Parathyroid adenoma (tissue), 2 donors: Measurements from ENCODE around the gene GCNT1.

ENCODE experiments used
- H2AFZ ChIP-seq: fragments of 300-600 bp; sonication (generic); one replicate; pipeline ENCODE4 v1.7.0; 2017; ENCODE audit warnings: antibody characterized with exemption, mild to moderate bottlenecking
- H3K27ac ChIP-seq: fragments of 300-600 bp; sonication (generic); one replicate; pipeline ENCODE4 v1.7.0; 2017
- H3K27me3 ChIP-seq: fragments of 300-600 bp; sonication (generic); one replicate; pipeline ENCODE4 v1.7.0; 2017; ENCODE audit warnings: low read length; ENCODE audit not compliant: control insufficient read depth, insufficient read depth
- H3K36me3 ChIP-seq: fragments of 300-600 bp; sonication (generic); one replicate; pipeline ENCODE4 v1.7.0; 2017; ENCODE audit warnings: low read length; ENCODE audit not compliant: control insufficient read depth, insufficient read depth
- H3K4me1 ChIP-seq: fragments of 300-600 bp; sonication (generic); one replicate; pipeline ENCODE4 v1.7.0; 2017; ENCODE audit warnings: control low read depth
- H3K4me2 ChIP-seq: fragments of 300-600 bp; sonication (generic); one replicate; pipeline ENCODE4 v1.7.0; 2017; ENCODE audit warnings: low read length
- H3K4me3 ChIP-seq: fragments of 300-600 bp; sonication (generic); one replicate; pipeline ENCODE4 v1.7.0; 2017; ENCODE audit warnings: low read depth, low read length
- H3K79me2 ChIP-seq: fragments of 300-600 bp; sonication (generic); one replicate; pipeline ENCODE4 v1.7.0; 2017; ENCODE audit warnings: control low read depth
- H3K9ac ChIP-seq: fragments of 300-600 bp; sonication (generic); one replicate; pipeline ENCODE4 v1.7.0; 2017; ENCODE audit warnings: mild to moderate bottlenecking
- H3K9me3 ChIP-seq: fragments of 300-600 bp; sonication (generic); one replicate; pipeline ENCODE4 v1.7.0; 2017; ENCODE audit warnings: low read length; ENCODE audit not compliant: control insufficient read depth
- CTCF ChIP-seq: fragments of 300-600 bp; sonication (generic); IDR thresholded peaks from one replicate; pipeline ENCODE4 v1.7.0; 2017; ENCODE audit warnings: antibody characterized with exemption, mild to moderate bottlenecking
- donor health status: primary hyperparathyroidism.

Gene GCNT1

GRCh38 chr9:76443887-76444286, 15.1 kb upstream of the GCNT1 start:
- Histone ChIP-seq H3K9me3 (no peaks in the 10 kb centered on the region), H3K27ac (peak overlapping the region; percentile 88), H3K36me3 (no peaks in the 10 kb centered on the region), H3K9ac (no peak overlapping the region), H3K4me3 (no peak overlapping the region), H3K4me2 (peak overlapping the region; percentile 3), H3K4me1 (peaks cover 29% of the 10 kb centered on the region), H3K79me2 (no peaks in the 10 kb centered on the region), H2AFZ (peak overlapping the region; percentile 72), H3K27me3 (no peaks in the 10 kb centered on the region)
- TF ChIP-seq CTCF: no peak

- Histone ChIP-seq H3K4me1 (peaks cover 29% of the 10 kb centered on the region), H3K36me3 (no peaks in the 10 kb centered on the region), H3K79me2 (no peaks in the 10 kb centered on the region), H3K9me3 (no peaks in the 10 kb centered on the region), H3K27me3 (no peaks in the 10 kb centered on the region), H3K27ac (peak overlapping the region; percentile 88), H3K9ac (no peak overlapping the region), H2AFZ (peak overlapping the region; percentile 72), H3K4me2 (peak overlapping the region; percentile 22), H3K4me3 (no peak overlapping the region)
- TF ChIP-seq CTCF: no peak
Measured at GRCh38 chr9:76444322-76444929, 14.6 kb upstream of the GCNT1 start.

DNA sequence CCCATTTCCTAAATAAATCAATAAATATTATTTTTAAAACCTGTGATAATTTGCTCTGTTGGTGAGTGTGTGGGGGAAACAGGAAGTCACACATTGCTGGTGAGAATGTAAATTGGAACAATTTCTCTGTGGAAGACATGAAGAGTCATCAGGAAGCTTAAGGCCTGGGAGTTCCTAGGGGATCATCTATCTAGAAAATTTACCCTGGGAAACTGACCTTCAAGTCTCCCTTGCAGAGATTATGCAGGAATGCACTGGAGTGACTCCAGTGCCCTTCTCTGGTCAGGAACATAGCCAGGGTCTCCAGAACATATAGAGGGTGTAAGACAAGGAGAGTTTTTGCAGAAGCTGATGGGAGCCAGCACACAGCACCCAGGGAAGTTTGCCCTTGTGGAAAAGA, 13.0 kb upstream of the GCNT1 start:
- Histone ChIP-seq H3K79me2 (no peaks in the 10 kb centered on the region), H3K9me3 (no peaks in the 10 kb centered on the region), H3K36me3 (no peaks in the 10 kb centered on the region), H2AFZ (peak overlapping the region; percentile 42), H3K27ac (peak overlapping the region; percentile 88), H3K27me3 (no peaks in the 10 kb centered on the region), H3K9ac (no peak overlapping the region), H3K4me2 (no peak overlapping the region), H3K4me1 (peaks cover 29% of the 10 kb centered on the region), H3K4me3 (no peak overlapping the region)
- TF ChIP-seq CTCF: no peak

GRCh38 chr9:76448501-76448900, 10.5 kb upstream of the GCNT1 start:
- no peaks in the 10 kb centered on the region for H3K27me3 ChIP-seq
- no peaks in the 10 kb centered on the region for H3K79me2 ChIP-seq
- H3K4me3 ChIP-seq: no peak overlapping the region
- no peaks in the 10 kb centered on the region for H3K36me3 ChIP-seq
- H3K27ac ChIP-seq: no peak overlapping the region
- H3K9ac ChIP-seq: no peak overlapping the region
- peaks cover 19% of the 10 kb centered on the region for H3K4me1 ChIP-seq
- TF ChIP-seq CTCF: no peak
- H3K4me2 ChIP-seq: no peak overlapping the region
- no peak overlapping the region for H2AFZ ChIP-seq
- no peaks in the 10 kb centered on the region for H3K9me3 ChIP-seq

DNA sequence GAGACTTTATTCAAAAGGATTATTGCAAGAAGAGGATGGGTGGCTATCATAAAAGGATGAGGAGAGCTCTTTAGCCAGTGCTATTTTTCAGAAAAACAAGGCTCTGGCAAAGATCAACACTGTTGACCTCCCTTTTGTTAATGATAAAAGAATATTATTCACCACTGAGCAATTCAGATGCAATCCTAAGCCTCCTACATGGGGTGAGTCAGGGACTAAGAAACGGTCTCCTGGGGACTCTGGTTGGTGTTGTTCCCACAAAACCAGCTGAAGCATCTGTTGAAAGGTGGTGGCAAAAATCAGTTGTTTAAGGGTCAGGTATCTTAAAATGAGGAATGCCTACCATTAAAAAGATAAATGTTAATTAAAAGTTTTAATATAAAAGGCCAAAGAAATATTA, 7.7 kb upstream of the GCNT1 start:
- Histone ChIP-seq H2AFZ (no peak overlapping the region), H3K4me1 (peaks cover 10% of the 10 kb centered on the region), H3K4me2 (no peak overlapping the region), H3K79me2 (no peaks in the 10 kb centered on the region), H3K4me3 (no peak overlapping the region), H3K9ac (no peak overlapping the region), H3K27ac (no peak overlapping the region), H3K36me3 (no peaks in the 10 kb centered on the region), H3K9me3 (no peaks in the 10 kb centered on the region), H3K27me3 (no peaks in the 10 kb centered on the region)
- no peak for TF ChIP-seq CTCF
